ENCODE measurements around the gene FLNB.

Gene FLNB

DNA sequence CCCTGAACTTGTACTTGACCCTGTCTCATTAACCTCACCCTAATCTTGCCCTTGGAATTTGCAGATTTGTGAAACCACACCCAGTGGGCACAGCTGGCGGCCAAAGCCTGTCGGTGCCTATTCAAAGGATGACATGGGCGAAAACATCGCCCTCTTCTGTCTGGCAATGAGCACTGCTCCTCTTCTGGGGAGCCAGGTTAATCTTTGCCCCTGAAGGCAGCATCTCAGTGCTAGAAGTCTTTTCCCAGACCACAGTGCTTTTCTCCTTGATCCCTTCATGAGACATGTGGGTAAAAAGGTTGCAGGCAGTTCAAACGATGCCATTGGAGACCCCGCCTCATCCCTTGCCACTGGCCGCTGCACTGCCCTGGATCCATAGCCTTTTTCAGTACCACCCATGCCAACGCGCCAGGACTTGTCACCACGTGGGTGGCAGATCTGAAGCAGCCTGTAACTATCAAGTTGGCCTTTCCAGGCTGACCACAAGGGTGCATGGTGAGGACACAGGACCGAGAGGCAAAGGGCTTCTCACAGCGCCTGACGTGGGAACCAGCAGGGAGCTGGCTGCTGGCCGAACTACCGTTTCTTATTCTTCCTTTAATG lies 209.1 kb downstream of the FLNB start:
- TF ChIP-seq ZNF8 (CRISPR knock-in tag; IDR thresholded peaks at IDR 0.05), result no peak
- no peak for TF ChIP-seq ESRRG (CRISPR knock-in tag; IDR thresholded peaks at IDR 0.05)
- TF ChIP-seq ZC3H10 (CRISPR knock-in tag; IDR thresholded peaks at IDR 0.05), result no peak
- TF ChIP-seq CSDC2 (CRISPR knock-in tag; IDR thresholded peaks at IDR 0.05), result no peak
- ATAC-seq, result peak; percentile 97

DNA sequence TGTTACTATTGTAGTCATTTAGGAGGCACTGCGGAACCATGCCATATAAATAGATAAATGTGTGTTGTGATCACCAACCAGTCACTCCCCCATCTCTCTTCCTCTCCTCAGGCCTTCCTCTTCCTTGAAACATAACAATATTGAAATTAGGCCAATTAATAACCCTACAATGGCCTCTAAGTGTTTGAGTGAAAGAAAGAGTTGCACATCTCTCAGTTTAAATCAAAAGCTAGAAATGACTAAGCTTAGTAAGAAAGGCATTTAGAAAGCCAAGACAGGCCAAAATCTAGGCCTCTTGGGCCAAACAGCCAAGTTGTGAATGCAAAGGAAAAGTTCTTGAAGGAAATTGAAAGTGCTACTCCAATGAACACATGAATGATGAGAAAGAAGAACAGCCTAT lies 210.7 kb downstream of the FLNB start:
- no peak for ATAC-seq
- no peak for TF ChIP-seq CSDC2 (CRISPR knock-in tag; IDR thresholded peaks at IDR 0.05)
- no peak for TF ChIP-seq ESRRG (CRISPR knock-in tag; IDR thresholded peaks at IDR 0.05)
- no peak for TF ChIP-seq ZFP30 (CRISPR knock-in tag; IDR thresholded peaks at IDR 0.05)
- TF ChIP-seq, protein P1, sequence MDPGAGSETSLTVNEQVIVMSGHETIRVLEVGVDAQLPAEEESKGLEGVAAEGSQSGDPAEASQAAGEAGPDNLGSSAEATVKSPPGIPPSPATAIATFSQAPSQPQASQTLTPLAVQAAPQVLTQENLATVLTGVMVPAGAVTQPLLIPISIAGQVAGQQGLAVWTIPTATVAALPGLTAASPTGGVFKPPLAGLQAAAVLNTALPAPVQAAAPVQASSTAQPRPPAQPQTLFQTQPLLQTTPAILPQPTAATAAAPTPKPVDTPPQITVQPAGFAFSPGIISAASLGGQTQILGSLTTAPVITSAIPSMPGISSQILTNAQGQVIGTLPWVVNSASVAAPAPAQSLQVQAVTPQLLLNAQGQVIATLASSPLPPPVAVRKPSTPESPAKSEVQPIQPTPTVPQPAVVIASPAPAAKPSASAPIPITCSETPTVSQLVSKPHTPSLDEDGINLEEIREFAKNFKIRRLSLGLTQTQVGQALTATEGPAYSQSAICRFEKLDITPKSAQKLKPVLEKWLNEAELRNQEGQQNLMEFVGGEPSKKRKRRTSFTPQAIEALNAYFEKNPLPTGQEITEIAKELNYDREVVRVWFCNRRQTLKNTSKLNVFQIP (CRISPR knock-in tag; IDR thresholded peaks at IDR 0.05; ENCODE audit: borderline replicate concordance, low read depth), result no peak
- no peak for TF ChIP-seq ZNF8 (CRISPR knock-in tag; IDR thresholded peaks at IDR 0.05)

All from SK-N-SH treated with all-trans-retinoic acid at 6 μM for 48 hours (cell line).